GM13976 (cell line): Measurements from ENCODE around the gene SHQ1.

Experiments
- DNase-seq: peaks from one replicate; pipeline ENCODE4 v3.0.0; 2012; ENCODE audit warnings: low spot score
- CTCF ChIP-seq: IDR thresholded peaks from 2 replicates; pipeline ENCODE4 v1.5.1; 2012; ENCODE audit warnings: borderline replicate concordance, mild to moderate bottlenecking; ENCODE audit not compliant: insufficient read depth; ENCODE audit errors: extremely low read depth, missing control alignments, control extremely low read depth
- in situ Hi-C: fragments of 300-500 bp; cut with MboI; formaldehyde crosslinking; loops from one replicate; pipeline ENCODE4 v1.12.0; 2022; ENCODE audit warnings: low sequenced_read_pairs, mixed read lengths, inconsistent platforms; ENCODE audit not compliant: unreplicated experiment

The SHQ1 gene

GRCh38 chr3:72892081-72892775, 44.0 kb upstream of the SHQ1 start:
- in situ Hi-C loops = no loop called here
- no peak for TF ChIP-seq CTCF
- no peak for DNase-seq

GRCh38 chr3:72891053-72891855, 43.0 kb upstream of the SHQ1 start:
- no peak for TF ChIP-seq CTCF
- no peak for DNase-seq
- in situ Hi-C loops = no loop called here

- in situ Hi-C loops = no loop called here
- no peak for TF ChIP-seq CTCF
- no peak for DNase-seq
Measured at GRCh38 chr3:72890166-72890925, 42.1 kb upstream of the SHQ1 start.

- DNase-seq = no peak
- no peak for TF ChIP-seq CTCF
- in situ Hi-C loops = no loop called here
Measured at GRCh38 chr3:72889310-72890165, 41.3 kb upstream of the SHQ1 start.

GRCh38 chr3:72888546-72889309, 40.5 kb upstream of the SHQ1 start:
- no peak for DNase-seq
- in situ Hi-C loops = no loop called here
- no peak for TF ChIP-seq CTCF
